HG02970 (cell line): Measurements from ENCODE around the gene SLC16A3.

ENCODE experiments used
- ATAC-seq: cut with Tn5 transposase; IDR thresholded peaks from one replicate; pipeline ENCODE4 v1.9.1; 2021; ENCODE audit warnings: mild to moderate bottlenecking, moderate library complexity, moderate number of reproducible peaks; ENCODE audit not compliant: unreplicated experiment, low FRiP score

SLC16A3 gene

GRCh38 chr17:82221341-82221902 is 7.4 kb upstream of the SLC16A3 start:
- no peak for ATAC-seq

- ATAC-seq: no peak
Measured at GRCh38 chr17:82222816-82223215, 6.0 kb upstream of the SLC16A3 start.

- no peak for ATAC-seq
Measured at GRCh38 chr17:82223517-82223916, 5.3 kb upstream of the SLC16A3 start.

- ATAC-seq: no peak
Measured at GRCh38 chr17:82224666-82225065, 4.2 kb upstream of the SLC16A3 start.

GRCh38 chr17:82225368-82226029 is 3.3 kb upstream of the SLC16A3 start:
- no peak for ATAC-seq

- no peak for ATAC-seq
Measured at GRCh38 chr17:82226146-82226808, 2.6 kb upstream of the SLC16A3 start.

GRCh38 chr17:82226809-82227628 is 1.8 kb upstream of the SLC16A3 start:
- ATAC-seq: no peak

GRCh38 chr17:82227629-82228277 is 1.1 kb upstream of the SLC16A3 start:
- no peak for ATAC-seq

- peak; percentile 30 for ATAC-seq
Measured at GRCh38 chr17:82228278-82228841, 482 bp upstream of the SLC16A3 start.

GRCh38 chr17:82229698-82230608 is 1.1 kb downstream of the SLC16A3 start:
- ATAC-seq: no peak

- ATAC-seq: peak; percentile 38
Measured at GRCh38 chr17:82230609-82231311, 1.9 kb downstream of the SLC16A3 start.

GRCh38 chr17:82231312-82231561 is 2.4 kb downstream of the SLC16A3 start:
- no peak for ATAC-seq

GRCh38 chr17:82231562-82232321 is 2.9 kb downstream of the SLC16A3 start:
- ATAC-seq: no peak

GRCh38 chr17:82232322-82232820 is 3.5 kb downstream of the SLC16A3 start:
- no peak for ATAC-seq

- ATAC-seq: no peak
Measured at GRCh38 chr17:82232876-82233785, 4.3 kb downstream of the SLC16A3 start.

- ATAC-seq: no peak
Measured at GRCh38 chr17:82234211-82235055, 5.6 kb downstream of the SLC16A3 start.
